Hypothalamus (tissue), 51 donors: ENCODE measurements around the gene RTCA.

Experiments used
- DNase-seq, 51 donors: peaks; one replicate each; lab custom pipeline; 2025; lab: John Stamatoyannopoulos, UW

Gene RTCA

DNA sequence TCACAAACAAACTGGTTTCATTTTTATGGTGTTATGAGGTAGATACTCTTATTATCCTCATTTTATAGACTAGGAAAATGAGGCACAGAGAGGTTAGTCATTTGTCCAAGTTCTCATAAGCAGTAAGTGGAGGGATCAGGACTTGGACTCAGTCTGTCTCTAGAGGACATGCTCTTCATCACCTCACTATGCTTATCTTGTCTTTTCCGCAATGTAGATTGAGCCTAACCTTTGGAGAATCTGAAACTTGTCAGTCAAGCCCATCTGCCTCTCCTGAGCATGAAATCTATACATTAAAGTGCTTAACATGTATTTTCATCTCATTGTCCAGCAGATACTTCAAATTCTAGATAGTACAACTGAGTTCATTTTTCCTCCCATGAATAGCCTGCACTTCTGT, 74.5 kb downstream of the RTCA start:
- DNase-seq: no peak

DNA sequence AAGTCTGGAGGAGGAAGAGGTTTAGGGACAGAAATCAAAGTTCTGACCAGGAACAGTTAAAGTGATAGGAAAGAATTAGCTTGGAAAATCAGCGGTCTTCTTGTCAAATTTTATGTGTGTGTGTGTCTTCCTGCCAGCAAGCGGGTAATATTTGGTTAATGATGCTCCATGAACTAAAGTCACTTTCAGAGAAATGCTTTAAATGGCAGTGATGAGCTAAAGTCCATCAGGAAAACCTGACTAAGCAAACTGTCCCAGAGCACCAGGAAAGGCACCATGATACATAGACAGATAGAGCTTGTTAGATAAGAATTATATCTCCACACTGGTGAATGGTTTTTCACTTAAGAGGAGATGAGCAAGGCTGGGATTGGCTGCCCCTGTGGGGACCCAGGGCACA, 76.3 kb downstream of the RTCA start:
- DNase-seq: no peak
